ENCODE results near the gene FCRL5.

FCRL5 gene

GRCh38 chr1:157469300-157469699 is 83.0 kb downstream of the FCRL5 start:
- no peaks in the 10 kb centered on the region for H3K9me3 ChIP-seq (ENCODE audit: control insufficient read depth, low read length)
- no peak overlapping the region for H3K9ac ChIP-seq
- H3K27me3 ChIP-seq (ENCODE audit: control insufficient read depth, insufficient read depth, low read length): no peaks in the 10 kb centered on the region
- no peak overlapping the region for H3K4me2 ChIP-seq (ENCODE audit: low read length)
- H3K4me1 ChIP-seq: no peaks in the 10 kb centered on the region
- no peaks in the 10 kb centered on the region for H3K36me3 ChIP-seq (ENCODE audit: control insufficient read depth, insufficient read depth, low read length)
- H3K79me2 ChIP-seq: no peaks in the 10 kb centered on the region
- no peak overlapping the region for H3K4me3 ChIP-seq (ENCODE audit: low read depth, low read length)
- H3K27ac ChIP-seq: no peak overlapping the region
- TF ChIP-seq CTCF (IDR thresholded peaks at IDR 0.05): no peak
- H2AFZ ChIP-seq: no peak overlapping the region

- H3K9ac ChIP-seq: no peak overlapping the region
- no peak for TF ChIP-seq CTCF (IDR thresholded peaks at IDR 0.05)
- no peak overlapping the region for H3K27ac ChIP-seq
- H3K36me3 ChIP-seq (ENCODE audit: control insufficient read depth, insufficient read depth, low read length): no peaks in the 10 kb centered on the region
- H3K4me3 ChIP-seq (ENCODE audit: low read depth, low read length): no peak overlapping the region
- H3K4me1 ChIP-seq: no peaks in the 10 kb centered on the region
- no peak overlapping the region for H2AFZ ChIP-seq
- H3K79me2 ChIP-seq: no peaks in the 10 kb centered on the region
- H3K27me3 ChIP-seq (ENCODE audit: control insufficient read depth, insufficient read depth, low read length): no peaks in the 10 kb centered on the region
- H3K4me2 ChIP-seq (ENCODE audit: low read length): no peak overlapping the region
- no peaks in the 10 kb centered on the region for H3K9me3 ChIP-seq (ENCODE audit: control insufficient read depth, low read length)
Measured at GRCh38 chr1:157466011-157466410, 86.3 kb downstream of the FCRL5 start.

Measured in parathyroid adenoma (tissue), 2 donors.